ENCODE data around the gene CLIC4. TPM values are rescaled to one million over a fixed set of nuclear protein-coding genes. Genes with fewer than 3 reads are reported as not detected.

Gene CLIC4
- total RNA-seq, 1 donor from 2014 or later = 353 TPM

GRCh38 chr1:24768873-24769605, 23.8 kb downstream of the CLIC4 start:
- peak overlapping the region; percentile 81 for H3K9ac ChIP-seq (ENCODE audit: low read length)
- DNase-seq (ENCODE audit: low read depth) (no peak), FAIRE-seq (no peak)
- H3K27ac Mint-ChIP-seq (ENCODE audit: unreplicated experiment) = peak overlapping the region; percentile 26
- H4K20me1 ChIP-seq (ENCODE audit: insufficient read depth, low read length) = peaks cover 14% of the 10 kb centered on the region
- no peaks in the 10 kb centered on the region for H3K27me3 Mint-ChIP-seq (ENCODE audit: low read depth, unreplicated experiment)
- H3K27me3 ChIP-seq (ENCODE audit: insufficient read depth, low read length) = no peaks in the 10 kb centered on the region
- H3K4me3 Mint-ChIP-seq (ENCODE audit: unreplicated experiment) = no peak overlapping the region
- peaks cover 4% of the 10 kb centered on the region for H3K36me3 ChIP-seq (ENCODE audit: insufficient read depth, low read length)
- H3K4me1 ChIP-seq (ENCODE audit: insufficient read depth, low read length) = peaks cover 43% of the 10 kb centered on the region
- peaks cover 32% of the 10 kb centered on the region for H3K4me1 Mint-ChIP-seq (ENCODE audit: low read depth, unreplicated experiment)
- H3K4me3 ChIP-seq (ENCODE audit: insufficient read depth, low read depth, low read length) = no peak overlapping the region
- no peak overlapping the region for H2AFZ ChIP-seq (ENCODE audit: low read depth, low read length)
- H3K27ac ChIP-seq (ENCODE audit: low read depth, low read length) = peak overlapping the region; percentile 92
- peaks cover 96% of the 10 kb centered on the region for H3K79me2 ChIP-seq (ENCODE audit: insufficient read depth, low read length)
- no peak for TF ChIP-seq EZH2 (IDR thresholded peaks at IDR 0.05; ENCODE audit: insufficient read depth, low read length)
- TF ChIP-seq CTCF (IDR thresholded peaks at IDR 0.05; ENCODE audit: insufficient read depth, low read depth, low read length) = no peak
- no peaks in the 10 kb centered on the region for H3K36me3 Mint-ChIP-seq (ENCODE audit: low read depth, unreplicated experiment)
- no peaks in the 10 kb centered on the region for H3K9me3 Mint-ChIP-seq (ENCODE audit: unreplicated experiment)
- H3K4me2 ChIP-seq (ENCODE audit: low read length) = peak overlapping the region; percentile 32
- H3K9me3 ChIP-seq (ENCODE audit: insufficient read depth, low read depth, low read length) = no peaks in the 10 kb centered on the region

GRCh38 chr1:24769656-24770651, 24.7 kb downstream of the CLIC4 start:
- H3K4me1 ChIP-seq (ENCODE audit: insufficient read depth, low read length) = peaks cover 39% of the 10 kb centered on the region
- Mint-ChIP-seq H3K27me3 (ENCODE audit: low read depth, unreplicated experiment) (no peaks in the 10 kb centered on the region), H3K27ac (ENCODE audit: unreplicated experiment) (peak overlapping the region; percentile 99), H3K4me1 (ENCODE audit: low read depth, unreplicated experiment) (peaks cover 34% of the 10 kb centered on the region), H3K9me3 (ENCODE audit: unreplicated experiment) (no peaks in the 10 kb centered on the region), H3K36me3 (ENCODE audit: low read depth, unreplicated experiment) (peaks cover 5% of the 10 kb centered on the region), H3K4me3 (ENCODE audit: unreplicated experiment) (peak overlapping the region; percentile 34)
- no peak overlapping the region for H3K4me3 ChIP-seq (ENCODE audit: insufficient read depth, low read depth, low read length)
- H3K36me3 ChIP-seq (ENCODE audit: insufficient read depth, low read length) = peaks cover 4% of the 10 kb centered on the region
- peak overlapping the region; percentile 92 for H3K27ac ChIP-seq (ENCODE audit: low read depth, low read length)
- H3K27me3 ChIP-seq (ENCODE audit: insufficient read depth, low read length) = no peaks in the 10 kb centered on the region
- peak; percentile 98 for DNase-seq (ENCODE audit: low read depth)
- peak overlapping the region; percentile 72 for H3K4me2 ChIP-seq (ENCODE audit: low read length)
- no peak for TF ChIP-seq EZH2 (IDR thresholded peaks at IDR 0.05; ENCODE audit: insufficient read depth, low read length)
- TF ChIP-seq CTCF (IDR thresholded peaks at IDR 0.05; ENCODE audit: insufficient read depth, low read depth, low read length) = no peak
- H3K79me2 ChIP-seq (ENCODE audit: insufficient read depth, low read length) = peaks cover 96% of the 10 kb centered on the region
- FAIRE-seq = peak; percentile 94
- no peak overlapping the region for H2AFZ ChIP-seq (ENCODE audit: low read depth, low read length)
- H3K9me3 ChIP-seq (ENCODE audit: insufficient read depth, low read depth, low read length) = no peaks in the 10 kb centered on the region
- H3K9ac ChIP-seq (ENCODE audit: low read length) = peak overlapping the region; percentile 81
- H4K20me1 ChIP-seq (ENCODE audit: insufficient read depth, low read length) = peaks cover 11% of the 10 kb centered on the region

Measured in astrocyte (in vitro differentiated cells and primary cell).